HepG2 (cell line): ENCODE measurements around the gene ANO2. TPM values are rescaled to one million over a fixed set of nuclear protein-coding genes. Genes with fewer than 3 reads are reported as not detected.

Source experiments
- ZNF619 ChIP-seq: sonication (generic); formaldehyde crosslinking; IDR thresholded peaks from 2 replicates; pipeline ENCODE4 v1.4.0; 2020; ENCODE audit warnings: mild to moderate bottlenecking, missing genetic modification reagents
- polyA plus RNA-seq, 8 experiments: library from polyadenylated mRNA; depleted of rRNA in 3 of 8; stranded (reverse) in 7 of 8; unstranded in 1 of 8; fragments of >200 nt; fragmentation: Illumina TruSeq in 4 of 8; extraction: Trizol in 4 of 8; gene quantifications; 2 replicates each; pipeline versions ENCODE4 v1.2.1 to v1.2.3, GENCODE V29; 2011 to 2016; ENCODE audit warnings: low read depth in 4 of 8, missing spikeins in 1 of 8, mixed read lengths in 1 of 8; ENCODE audit not compliant: insufficient read depth in 1 of 8
- total RNA-seq, 5 experiments: library from RNA; depleted of rRNA; stranded (reverse); fragments of >200 nt; fragmentation: Illumina TruSeq; extraction: Trizol; gene quantifications; 2 replicates each; pipeline ENCODE4 v1.2.3, GENCODE V29; 2016; ENCODE audit warnings: low read depth in 1 of 5
- TF ChIP-seq, protein P1 (sequence below), 2 experiments: fragments of 450-650 bp in 1 of 2; sonication (generic) in 1 of 2; formaldehyde crosslinking in 1 of 2; IDR thresholded peaks; 2 replicates each; pipeline versions ENCODE4 v1.6.1 to v1.8.0; 2016 to 2022; ENCODE audit warnings: antibody characterized with exemption in 1 of 2, mild to moderate bottlenecking in 1 of 2, missing genetic modification reagents in 1 of 2

The ANO2 gene
- total and polyA plus RNA-seq, 2 of the 13 experiments (the other 11 are each of a cell fraction or from before 2014, with no cell fraction given), result 0.18 TPM; not detected in 1

DNA sequence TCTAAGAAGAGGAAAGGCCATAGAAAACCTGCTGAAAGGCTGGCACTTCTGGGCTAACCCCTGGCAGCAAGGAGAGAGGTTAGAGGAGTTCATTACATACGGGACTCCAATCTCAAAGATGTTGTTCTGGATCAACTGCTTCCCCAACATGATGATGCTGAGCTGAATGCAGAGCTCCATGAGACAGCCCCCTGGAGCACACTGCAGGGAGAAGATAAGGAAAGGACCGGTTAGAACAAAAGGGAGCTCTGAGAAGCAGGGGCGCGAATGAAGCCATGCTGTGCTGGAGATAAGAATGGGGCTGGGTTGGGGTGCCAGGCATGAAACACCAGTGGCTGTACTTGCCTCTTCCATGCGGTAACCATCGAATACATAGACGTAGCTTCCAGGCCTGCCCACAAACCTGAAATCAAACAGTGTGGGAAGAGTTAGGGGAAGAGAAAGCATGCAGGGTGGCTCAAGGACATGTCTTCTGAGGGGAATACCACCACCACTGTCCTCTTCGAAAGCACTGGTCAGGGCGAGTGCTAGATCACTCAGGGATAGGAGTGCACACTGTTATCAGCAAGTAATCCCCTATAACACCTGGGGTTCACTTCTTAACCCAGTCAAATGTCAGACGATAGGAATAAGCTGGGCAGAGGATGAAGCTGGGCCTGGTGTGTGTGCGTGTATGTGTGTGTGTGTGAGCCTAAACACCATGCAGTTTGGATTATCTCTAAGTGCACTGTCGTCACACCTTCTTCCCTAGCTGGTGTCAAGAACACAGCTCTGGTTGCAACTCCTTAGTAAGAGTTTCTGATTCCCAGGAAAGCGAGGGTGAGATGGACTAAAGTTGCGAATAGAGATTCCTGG is 332.3 kb downstream of the ANO2 start (continued):
- TF ChIP-seq, protein P1, sequence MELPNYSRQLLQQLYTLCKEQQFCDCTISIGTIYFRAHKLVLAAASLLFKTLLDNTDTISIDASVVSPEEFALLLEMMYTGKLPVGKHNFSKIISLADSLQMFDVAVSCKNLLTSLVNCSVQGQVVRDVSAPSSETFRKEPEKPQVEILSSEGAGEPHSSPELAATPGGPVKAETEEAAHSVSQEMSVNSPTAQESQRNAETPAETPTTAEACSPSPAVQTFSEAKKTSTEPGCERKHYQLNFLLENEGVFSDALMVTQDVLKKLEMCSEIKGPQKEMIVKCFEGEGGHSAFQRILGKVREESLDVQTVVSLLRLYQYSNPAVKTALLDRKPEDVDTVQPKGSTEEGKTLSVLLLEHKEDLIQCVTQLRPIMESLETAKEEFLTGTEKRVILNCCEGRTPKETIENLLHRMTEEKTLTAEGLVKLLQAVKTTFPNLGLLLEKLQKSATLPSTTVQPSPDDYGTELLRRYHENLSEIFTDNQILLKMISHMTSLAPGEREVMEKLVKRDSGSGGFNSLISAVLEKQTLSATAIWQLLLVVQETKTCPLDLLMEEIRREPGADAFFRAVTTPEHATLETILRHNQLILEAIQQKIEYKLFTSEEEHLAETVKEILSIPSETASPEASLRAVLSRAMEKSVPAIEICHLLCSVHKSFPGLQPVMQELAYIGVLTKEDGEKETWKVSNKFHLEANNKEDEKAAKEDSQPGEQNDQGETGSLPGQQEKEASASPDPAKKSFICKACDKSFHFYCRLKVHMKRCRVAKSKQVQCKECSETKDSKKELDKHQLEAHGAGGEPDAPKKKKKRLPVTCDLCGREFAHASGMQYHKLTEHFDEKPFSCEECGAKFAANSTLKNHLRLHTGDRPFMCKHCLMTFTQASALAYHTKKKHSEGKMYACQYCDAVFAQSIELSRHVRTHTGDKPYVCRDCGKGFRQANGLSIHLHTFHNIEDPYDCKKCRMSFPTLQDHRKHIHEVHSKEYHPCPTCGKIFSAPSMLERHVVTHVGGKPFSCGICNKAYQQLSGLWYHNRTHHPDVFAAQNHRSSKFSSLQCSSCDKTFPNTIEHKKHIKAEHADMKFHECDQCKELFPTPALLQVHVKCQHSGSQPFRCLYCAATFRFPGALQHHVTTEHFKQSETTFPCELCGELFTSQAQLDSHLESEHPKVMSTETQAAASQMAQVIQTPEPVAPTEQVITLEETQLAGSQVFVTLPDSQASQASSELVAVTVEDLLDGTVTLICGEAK (IDR thresholded peaks at IDR 0.05), result no peak
- TF ChIP-seq, protein P1 (CRISPR knock-in tag; IDR thresholded peaks at IDR 0.05), result no peak
- TF ChIP-seq ZNF619 (CRISPR knock-in tag), result no peak
